ENCODE results near the gene RGL4. TPM values are rescaled to one million over a fixed set of nuclear protein-coding genes. Genes with fewer than 3 reads are reported as not detected.
A peak's percentile ranks its signal among the peaks of the same experiment; 100 is the strongest.

RGL4 gene
- total RNA-seq, 4 donors from 2014 or later: 0.09 to 1.9 TPM; not detected in 2

- intact Hi-C loops (cut with DNase I; ENCODE audit: low total_unique reads) (no loop called here), in situ Hi-C loops (cut with MboI; ENCODE audit: low sequenced_read_pairs in 4 of 4) (no loop called here)
- H3K27me3 ChIP-seq: no peaks in the 10 kb centered on the region
- peaks cover 0 to 11% of the 10 kb centered on the region in 2 donors for H3K36me3 ChIP-seq
- H3K9me3 ChIP-seq: no peaks in the 10 kb centered on the region
- H3K4me3 ChIP-seq: no peak overlapping the region
- TF ChIP-seq CTCF (IDR thresholded peaks at IDR 0.05 in 4 of 5, conservative IDR thresholded peaks at IDR 0.05 in 1 of 5) (no peak), POLR2A (IDR thresholded peaks at IDR 0.05) (no peak)
- ATAC-seq: no peak
- peak overlapping the region in 1 of 4 donors; percentile 13 for H3K27ac ChIP-seq
- H3K4me1 ChIP-seq: peaks cover 28 to 54% of the 10 kb centered on the region in 2 donors
- no peak for DNase-seq
Observed at GRCh38 chr22:23689414-23689813, 1.4 kb upstream of the RGL4 start.

- Histone ChIP-seq H3K4me1 (peaks cover 3 to 29% of the 10 kb centered on the region in 2 donors), H3K36me3 (peaks cover 0 to 19% of the 10 kb centered on the region in 2 donors), H3K9me3 (no peaks in the 10 kb centered on the region), H3K4me3 (no peak overlapping the region), H3K27ac (no peak overlapping the region), H3K27me3 (no peaks in the 10 kb centered on the region)
- in situ Hi-C loops (cut with MboI; ENCODE audit: low sequenced_read_pairs in 4 of 4): no loop called here
- DNase-seq: no peak
- no peak for TF ChIP-seq CTCF (IDR thresholded peaks at IDR 0.05 in 4 of 5, conservative IDR thresholded peaks at IDR 0.05 in 1 of 5)
- no peak for TF ChIP-seq POLR2A (IDR thresholded peaks at IDR 0.05)
- no peak for ATAC-seq
- intact Hi-C loops (cut with DNase I; ENCODE audit: low total_unique reads): no loop called here
Observed at GRCh38 chr22:23691748-23692423, 1.1 kb downstream of the RGL4 start.

- intact Hi-C loops (cut with DNase I; ENCODE audit: low total_unique reads) (no loop called here), in situ Hi-C loops (cut with MboI; ENCODE audit: low sequenced_read_pairs in 4 of 4) (no loop called here)
- DNase-seq (peak in 1 of 2 donors; percentile 74), ATAC-seq (peak; percentile 64 to 83)
- Histone ChIP-seq H3K36me3 (peaks cover 0 to 19% of the 10 kb centered on the region in 2 donors), H3K4me3 (no peak overlapping the region), H3K9me3 (no peaks in the 10 kb centered on the region), H3K27ac (peak overlapping the region in 3 of 4 donors; percentile 33 to 72 (median 69)), H3K27me3 (no peaks in the 10 kb centered on the region), H3K4me1 (peaks cover 0 to 22% of the 10 kb centered on the region in 2 donors)
- no peak for TF ChIP-seq CTCF (IDR thresholded peaks at IDR 0.05 in 4 of 5, conservative IDR thresholded peaks at IDR 0.05 in 1 of 5)
- no peak for TF ChIP-seq POLR2A (IDR thresholded peaks at IDR 0.05)
Observed at GRCh38 chr22:23692598-23693291, 1.9 kb downstream of the RGL4 start.

- no peaks in the 10 kb centered on the region for H3K9me3 ChIP-seq
- intact Hi-C loops (cut with DNase I; ENCODE audit: low total_unique reads) (no loop called here), in situ Hi-C loops (cut with MboI; ENCODE audit: low sequenced_read_pairs in 4 of 4) (no loop called here)
- peaks cover 0 to 17% of the 10 kb centered on the region in 2 donors for H3K36me3 ChIP-seq
- peak overlapping the region in 1 of 4 donors; percentile 69 for H3K27ac ChIP-seq
- no peak for DNase-seq
- TF ChIP-seq POLR2A (IDR thresholded peaks at IDR 0.05) (no peak), CTCF (IDR thresholded peaks at IDR 0.05 in 4 of 5, conservative IDR thresholded peaks at IDR 0.05 in 1 of 5) (no peak)
- H3K4me3 ChIP-seq: no peak overlapping the region
- no peak for ATAC-seq
- H3K27me3 ChIP-seq: no peaks in the 10 kb centered on the region
- peaks cover 0 to 15% of the 10 kb centered on the region in 2 donors for H3K4me1 ChIP-seq
Observed at GRCh38 chr22:23693979-23694680, 3.3 kb downstream of the RGL4 start.
